DMS53 treated with DMSO at 0.1 percent for 48 hours (cell line): ENCODE data around the gene GSN.

Experiments used
- DNase-seq: peaks from one replicate; lab custom pipeline; 2025; ENCODE audit not compliant: unreplicated experiment; lab: John Stamatoyannopoulos, UW

The GSN gene

GRCh38 chr9:121322037-121322736 is 54.2 kb downstream of the GSN start:
- DNase-seq: no peak

- DNase-seq: no peak
Observed at GRCh38 chr9:121322737-121323448, 54.9 kb downstream of the GSN start.

- no peak for DNase-seq
Observed at GRCh38 chr9:121323449-121324151, 55.6 kb downstream of the GSN start.

GRCh38 chr9:121324316-121324715 is 56.4 kb downstream of the GSN start:
- no peak for DNase-seq

GRCh38 chr9:121324755-121325154 is 56.8 kb downstream of the GSN start:
- no peak for DNase-seq

GRCh38 chr9:121325387-121325786 is 57.4 kb downstream of the GSN start:
- no peak for DNase-seq

- no peak for DNase-seq
Observed at GRCh38 chr9:121326130-121326838, 58.3 kb downstream of the GSN start.

GRCh38 chr9:121326901-121327613 is 59.1 kb downstream of the GSN start:
- no peak for DNase-seq

- DNase-seq: no peak
Observed at GRCh38 chr9:121328476-121328875, 60.5 kb downstream of the GSN start.

GRCh38 chr9:121328876-121329681 is 61.1 kb downstream of the GSN start:
- DNase-seq: no peak

GRCh38 chr9:121331549-121331948 is 63.6 kb downstream of the GSN start:
- DNase-seq: no peak

GRCh38 chr9:121331992-121332685 is 64.2 kb downstream of the GSN start:
- DNase-seq: no peak

GRCh38 chr9:121333950-121334773 is 66.2 kb downstream of the GSN start:
- no peak for DNase-seq

- no peak for DNase-seq
Observed at GRCh38 chr9:121336665-121337064, 68.7 kb downstream of the GSN start.

GRCh38 chr9:121339437-121339836 is 71.5 kb downstream of the GSN start:
- DNase-seq: no peak

GRCh38 chr9:121340676-121341392 is 72.9 kb downstream of the GSN start:
- DNase-seq: no peak

GRCh38 chr9:121344184-121344583 is 76.2 kb downstream of the GSN start:
- DNase-seq: no peak

GRCh38 chr9:121345070-121345469 is 77.1 kb downstream of the GSN start:
- no peak for DNase-seq
